Smooth muscle cell (in vitro differentiated cells): ENCODE results near the gene FAM124B. TPM values are rescaled to one million over a fixed set of nuclear protein-coding genes. Genes with fewer than 3 reads are reported as not detected.

Experiments used
- DNase-seq: peaks from one replicate; lab custom pipeline; 2025; ENCODE audit not compliant: unreplicated experiment; lab: John Stamatoyannopoulos, UW
- H2AFZ ChIP-seq: fragments of 200-600 bp; sonication (generic); 2 replicates; pipeline ENCODE4 v1.6.0; 2016; ENCODE audit warnings: antibody characterized with exemption, low read depth, mild to moderate bottlenecking
- H3F3A ChIP-seq: fragments of 200-600 bp; sonication (generic); 2 replicates; pipeline ENCODE4 v1.6.0; 2017; ENCODE audit warnings: antibody characterized with exemption, low read depth
- H3K27ac ChIP-seq: fragments of 200-600 bp; sonication (generic); 2 replicates; pipeline ENCODE4 v1.5.1; 2016; ENCODE audit warnings: low read depth, mild to moderate bottlenecking
- H3K27me3 ChIP-seq: fragments of 200-600 bp; sonication (generic); 2 replicates; pipeline ENCODE4 v1.6.1; 2016; ENCODE audit warnings: low read depth, mild to moderate bottlenecking
- H3K36me3 ChIP-seq: fragments of 200-600 bp; sonication (generic); 2 replicates; pipeline ENCODE4 v1.5.1; 2016; ENCODE audit warnings: low read depth
- H3K4me1 ChIP-seq: fragments of 200-600 bp; sonication (generic); 2 replicates; pipeline ENCODE4 v1.5.1; 2016; ENCODE audit warnings: low read depth
- H3K4me2 ChIP-seq: fragments of 200-600 bp; sonication (generic); 2 replicates; pipeline ENCODE4 v1.6.0; 2016; ENCODE audit warnings: mild to moderate bottlenecking
- H3K4me3 ChIP-seq: fragments of 200-600 bp; sonication (generic); 2 replicates; pipeline ENCODE4 v1.5.1; 2016; ENCODE audit warnings: mild to moderate bottlenecking
- H3K79me2 ChIP-seq: fragments of 200-600 bp; sonication (generic); 2 replicates; pipeline ENCODE4 v1.6.0; 2016; ENCODE audit warnings: low read depth, mild to moderate bottlenecking
- H3K9ac ChIP-seq: fragments of 200-600 bp; sonication (generic); 2 replicates; pipeline ENCODE4 v1.6.0; 2016; ENCODE audit warnings: low read depth
- H3K9me3 ChIP-seq: fragments of 200-600 bp; sonication (generic); replicated peaks from 2 replicates; pipeline ENCODE4 v1.5.1; 2016; ENCODE audit warnings: low read depth
- H4K20me1 ChIP-seq: fragments of 200-600 bp; sonication (generic); 2 replicates; pipeline ENCODE4 v1.6.0; 2016; ENCODE audit warnings: low read depth
- CTCF ChIP-seq: fragments of 200-600 bp; sonication (generic); IDR thresholded peaks from 2 replicates; pipeline ENCODE4 v1.5.1; 2017; ENCODE audit warnings: borderline replicate concordance, mild to moderate bottlenecking, antibody characterized with exemption; ENCODE audit not compliant: insufficient read depth, poor library complexity, severe bottlenecking
- WGBS: methylation state at CpG from one replicate; pipeline ENCODE4 v1.1.7; 2016; ENCODE audit warnings: low lambda C conversion rate; 5-methylcytosine and 5-hydroxymethylcytosine counted together
- polyA plus RNA-seq: library from polyadenylated mRNA; unstranded; fragments of >200 nt; fragmentation: Nextera tagmentation; extraction: Ambion mirVana; gene quantifications from 2 replicates; pipeline ENCODE4 v1.2.1, GENCODE V29; 2016
- total RNA-seq: library from RNA; depleted of rRNA; stranded (reverse); fragments of >200 nt; gene quantifications from 2 replicates; pipeline ENCODE4 v1.2.3, GENCODE V29; 2014

Gene FAM124B
- total and polyA plus RNA-seq, 2 experiments from 2014 or later = 1.2 TPM; not detected in 1

GRCh38 chr2:224335991-224336390 is 65.9 kb downstream of the FAM124B start:
- no peak for TF ChIP-seq CTCF
- no peaks in the 10 kb centered on the region for H3F3A ChIP-seq
- no peak overlapping the region for H3K4me3 ChIP-seq
- DNase-seq = no peak
- 81% methylated on average over 1 of the region's 1 CpG for WGBS
- H4K20me1 ChIP-seq = no peaks in the 10 kb centered on the region
- H3K9me3 ChIP-seq = no peaks in the 10 kb centered on the region
- no peaks in the 10 kb centered on the region for H3K79me2 ChIP-seq
- H3K4me1 ChIP-seq = no peaks in the 10 kb centered on the region
- no peaks in the 10 kb centered on the region for H3K36me3 ChIP-seq
- H3K4me2 ChIP-seq = no peak overlapping the region
- H3K9ac ChIP-seq = no peak overlapping the region
- no peak overlapping the region for H3K27ac ChIP-seq
- H2AFZ ChIP-seq = no peak overlapping the region
- no peaks in the 10 kb centered on the region for H3K27me3 ChIP-seq

GRCh38 chr2:224334726-224335125 is 67.2 kb downstream of the FAM124B start:
- Histone ChIP-seq H3K9ac (no peak overlapping the region), H3K9me3 (no peaks in the 10 kb centered on the region), H3K4me1 (no peaks in the 10 kb centered on the region), H3F3A (no peaks in the 10 kb centered on the region), H3K27me3 (no peaks in the 10 kb centered on the region), H3K4me3 (no peak overlapping the region), H2AFZ (no peak overlapping the region), H3K79me2 (no peaks in the 10 kb centered on the region), H3K4me2 (no peak overlapping the region), H3K36me3 (no peaks in the 10 kb centered on the region), H3K27ac (no peak overlapping the region), H4K20me1 (no peaks in the 10 kb centered on the region)
- no peak for DNase-seq
- 95% methylated on average over 2 of the region's 2 CpGs for WGBS
- no peak for TF ChIP-seq CTCF

- WGBS = 45% methylated on average over 6 of the region's 6 CpGs
- H3K4me1 ChIP-seq = no peaks in the 10 kb centered on the region
- TF ChIP-seq CTCF = no peak
- H4K20me1 ChIP-seq = no peaks in the 10 kb centered on the region
- H2AFZ ChIP-seq = no peak overlapping the region
- H3K27me3 ChIP-seq = no peaks in the 10 kb centered on the region
- no peaks in the 10 kb centered on the region for H3K36me3 ChIP-seq
- H3F3A ChIP-seq = no peaks in the 10 kb centered on the region
- H3K4me2 ChIP-seq = no peak overlapping the region
- DNase-seq = no peak
- no peak overlapping the region for H3K9ac ChIP-seq
- H3K79me2 ChIP-seq = no peaks in the 10 kb centered on the region
- H3K9me3 ChIP-seq = no peaks in the 10 kb centered on the region
- H3K4me3 ChIP-seq = no peak overlapping the region
- H3K27ac ChIP-seq = no peak overlapping the region
Observed at GRCh38 chr2:224333726-224334482, 68.0 kb downstream of the FAM124B start.

- Histone ChIP-seq H3K9ac (no peak overlapping the region), H3K4me1 (no peaks in the 10 kb centered on the region), H3F3A (no peaks in the 10 kb centered on the region), H3K79me2 (no peaks in the 10 kb centered on the region), H3K4me3 (no peak overlapping the region), H3K36me3 (no peaks in the 10 kb centered on the region), H3K4me2 (no peak overlapping the region), H3K27ac (no peak overlapping the region), H2AFZ (peak overlapping the region; percentile 29), H3K27me3 (no peaks in the 10 kb centered on the region), H4K20me1 (no peaks in the 10 kb centered on the region), H3K9me3 (no peaks in the 10 kb centered on the region)
- WGBS = 36% methylated on average over 8 of the region's 8 CpGs
- no peak for TF ChIP-seq CTCF
- DNase-seq = no peak
Observed at GRCh38 chr2:224331698-224332097, 70.2 kb downstream of the FAM124B start.
